ENCODE data around the gene DDX47. TPM values are rescaled to one million over a fixed set of nuclear protein-coding genes. Genes with fewer than 3 reads are reported as not detected.
A peak's percentile ranks its signal among the peaks of the same experiment; 100 is the strongest.
"Not testable (repeated sequence)": the region's sequence is repeated elsewhere in the genome, so short reads cannot be mapped to it uniquely, and the experiment has no call there.

Gene DDX47
- total RNA-seq, 1 experiment from 2014 or later = 90.4 TPM

GRCh38 chr12:12806784-12807516, 6.2 kb upstream of the DDX47 start:
- no peak overlapping the region for H3K27ac ChIP-seq (ENCODE audit: low read depth, low read length, poor library complexity, severe bottlenecking)

DNA sequence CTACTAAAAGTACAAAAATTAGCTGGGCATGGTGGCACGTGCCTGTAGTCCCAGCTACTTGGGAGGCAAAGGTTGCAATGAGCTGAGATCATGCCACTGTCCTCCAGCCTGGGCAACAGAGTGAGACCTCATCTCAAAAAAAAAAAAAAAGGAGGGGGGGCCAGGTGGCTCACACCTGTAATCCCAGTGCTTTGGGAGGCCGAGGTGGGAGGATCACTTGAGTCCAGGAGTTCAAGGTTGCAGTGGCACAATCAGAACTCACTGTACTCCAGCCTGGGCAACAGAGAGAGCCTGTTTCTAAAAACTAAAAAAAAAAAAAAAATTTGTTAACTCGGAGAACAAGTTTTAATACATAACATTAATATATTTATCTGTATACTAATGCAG, 5.6 kb upstream of the DDX47 start:
- CTCF ChIA-PET; BruUV-seq (replicated peaks): not testable (repeated sequence)

More at GRCh38 chr12:12806784-12807516, 6.2 kb upstream of the DDX47 start:
- H3K4me1 ChIP-seq (ENCODE audit: insufficient read depth, low read length, poor library complexity, severe bottlenecking) = peaks cover 15% of the 10 kb centered on the region
- no peak overlapping the region for H3K4me3 ChIP-seq (ENCODE audit: low read depth, low read length, poor library complexity, severe bottlenecking)
- intact Hi-C loops (cut with micrococcal nuclease; ENCODE audit: unreplicated experiment) = no loop called here
- H3K36me3 ChIP-seq (ENCODE audit: insufficient read depth, low read length, poor library complexity, severe bottlenecking) = no peaks in the 10 kb centered on the region
- no peak for TF ChIP-seq EZH2 (IDR thresholded peaks at IDR 0.05; ENCODE audit: borderline replicate concordance, low read depth, low read length, poor library complexity, severe bottlenecking)
- TF ChIP-seq, protein P1, sequence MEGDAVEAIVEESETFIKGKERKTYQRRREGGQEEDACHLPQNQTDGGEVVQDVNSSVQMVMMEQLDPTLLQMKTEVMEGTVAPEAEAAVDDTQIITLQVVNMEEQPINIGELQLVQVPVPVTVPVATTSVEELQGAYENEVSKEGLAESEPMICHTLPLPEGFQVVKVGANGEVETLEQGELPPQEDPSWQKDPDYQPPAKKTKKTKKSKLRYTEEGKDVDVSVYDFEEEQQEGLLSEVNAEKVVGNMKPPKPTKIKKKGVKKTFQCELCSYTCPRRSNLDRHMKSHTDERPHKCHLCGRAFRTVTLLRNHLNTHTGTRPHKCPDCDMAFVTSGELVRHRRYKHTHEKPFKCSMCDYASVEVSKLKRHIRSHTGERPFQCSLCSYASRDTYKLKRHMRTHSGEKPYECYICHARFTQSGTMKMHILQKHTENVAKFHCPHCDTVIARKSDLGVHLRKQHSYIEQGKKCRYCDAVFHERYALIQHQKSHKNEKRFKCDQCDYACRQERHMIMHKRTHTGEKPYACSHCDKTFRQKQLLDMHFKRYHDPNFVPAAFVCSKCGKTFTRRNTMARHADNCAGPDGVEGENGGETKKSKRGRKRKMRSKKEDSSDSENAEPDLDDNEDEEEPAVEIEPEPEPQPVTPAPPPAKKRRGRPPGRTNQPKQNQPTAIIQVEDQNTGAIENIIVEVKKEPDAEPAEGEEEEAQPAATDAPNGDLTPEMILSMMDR (conservative IDR thresholded peaks at IDR 0.05; ENCODE audit: low read depth, low read length) = no peak
- H3K9me3 ChIP-seq (ENCODE audit: low read depth, low read length, poor library complexity, severe bottlenecking) = no peaks in the 10 kb centered on the region
- ChIA-PET POLR2A (ENCODE audit: low non-redundant PET) (no interaction called here), CTCF (no interaction called here)
- no TSS peak for BruUV-seq (replicated peaks)
- no peaks in the 10 kb centered on the region for H3K27me3 ChIP-seq (replicated peaks; ENCODE audit: insufficient read depth, low read depth, low read length, poor library complexity)
- DNase-seq (ENCODE audit: low spot score) = no peak

DNA sequence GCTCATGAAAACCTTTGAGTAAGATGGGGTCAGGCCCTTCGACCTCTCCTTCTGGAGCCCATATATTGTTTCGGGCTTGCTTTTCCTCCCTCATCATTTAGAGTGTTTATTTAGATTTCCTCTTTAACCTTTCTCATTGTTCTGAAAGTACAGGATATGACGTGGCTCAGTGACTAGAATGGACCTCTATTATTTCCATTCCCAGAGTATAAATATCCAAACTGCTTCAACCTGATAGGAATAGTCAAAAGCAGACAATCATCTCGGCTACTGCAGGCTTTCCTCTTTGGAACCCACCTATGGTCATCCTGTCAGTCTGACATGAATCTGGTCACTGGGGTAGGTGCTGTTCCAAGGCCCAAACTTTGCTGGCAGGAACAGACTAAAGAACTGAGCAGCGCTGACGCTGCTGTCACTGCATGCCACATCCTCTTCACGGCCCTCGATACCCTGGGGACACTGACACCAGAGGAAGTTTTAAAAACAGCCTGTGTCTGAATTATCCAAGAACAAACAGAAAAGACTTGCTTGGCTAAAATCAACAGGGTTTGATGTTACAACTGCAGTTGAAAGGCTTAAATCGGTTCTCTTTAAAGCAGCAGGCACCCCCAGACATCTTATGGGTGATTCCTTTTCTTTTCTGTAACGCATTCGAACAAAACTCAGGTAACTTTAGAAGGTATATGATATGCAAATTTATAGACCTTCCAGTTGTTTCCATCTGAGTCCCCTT, 5.0 kb upstream of the DDX47 start:
- POLR2A ChIA-PET (ENCODE audit: low non-redundant PET) = no interaction called here
- Histone ChIP-seq H3K4me1 (ENCODE audit: insufficient read depth, low read length, poor library complexity, severe bottlenecking) (peaks cover 15% of the 10 kb centered on the region), H3K4me3 (ENCODE audit: low read depth, low read length, poor library complexity, severe bottlenecking) (no peak overlapping the region), H3K36me3 (ENCODE audit: insufficient read depth, low read length, poor library complexity, severe bottlenecking) (no peaks in the 10 kb centered on the region), H3K27me3 (replicated peaks; ENCODE audit: insufficient read depth, low read depth, low read length, poor library complexity) (no peaks in the 10 kb centered on the region), H3K27ac (ENCODE audit: low read depth, low read length, poor library complexity, severe bottlenecking) (peak overlapping the region; percentile 20), H3K9me3 (ENCODE audit: low read depth, low read length, poor library complexity, severe bottlenecking) (no peaks in the 10 kb centered on the region)
- intact Hi-C loops (cut with micrococcal nuclease; ENCODE audit: unreplicated experiment) = no loop called here
- CTCF ChIA-PET = no interaction called here
- BruUV-seq (replicated peaks) = no TSS peak
- DNase-seq (ENCODE audit: low spot score) = peak; percentile 58
- TF ChIP-seq, protein P1 (conservative IDR thresholded peaks at IDR 0.05; ENCODE audit: low read depth, low read length) = no peak

More for the DNA sequence above, 5.6 kb upstream of the DDX47 start:
- H3K9me3 ChIP-seq (ENCODE audit: low read depth, low read length, poor library complexity, severe bottlenecking); intact Hi-C loops (cut with micrococcal nuclease; ENCODE audit: unreplicated experiment); H3K36me3 ChIP-seq (ENCODE audit: insufficient read depth, low read length, poor library complexity, severe bottlenecking); POLR2A ChIA-PET (ENCODE audit: low non-redundant PET); H3K27ac ChIP-seq (ENCODE audit: low read depth, low read length, poor library complexity, severe bottlenecking); DNase-seq (ENCODE audit: low spot score); H3K4me3 ChIP-seq (ENCODE audit: low read depth, low read length, poor library complexity, severe bottlenecking); H3K27me3 ChIP-seq (replicated peaks; ENCODE audit: insufficient read depth, low read depth, low read length, poor library complexity): not testable (repeated sequence)
- H3K4me1 ChIP-seq (ENCODE audit: insufficient read depth, low read length, poor library complexity, severe bottlenecking) = peaks cover 15% of the 10 kb centered on the region
